Psoas muscle (tissue), 8 donors: ENCODE measurements around the gene THAP7. TPM values are rescaled to one million over a fixed set of nuclear protein-coding genes. Genes with fewer than 3 reads are reported as not detected.

Experiments used
- ATAC-seq, 4 donors: fragments of 200-7000 bp; cut with Tn5 transposase; one replicate each; pipeline ENCODE4 v1.9.1; 2020; ENCODE audit warnings: moderate library complexity in 3 of 4, mild to moderate bottlenecking in 2 of 4
- DNase-seq, 2 donors: peaks; one replicate each; pipeline ENCODE4 v3.0.0-alpha.2; 2020
- H3K27ac ChIP-seq: fragments of 200-600 bp; one replicate; pipeline ENCODE4 v1.8.0; 2022
- H3K27me3 ChIP-seq, 3 donors: fragments of 200-600 bp in 1 of 3; one replicate each; pipeline versions ENCODE4 v1.6.1 to v1.8.0; 2013 to 2022; ENCODE audit warnings: low read length in 2 of 3, mild to moderate bottlenecking in 2 of 3, moderate library complexity in 1 of 3; ENCODE audit not compliant: insufficient read depth in 3 of 3
- H3K36me3 ChIP-seq, 2 donors: fragments of 200-600 bp in 1 of 2; one replicate each; pipeline versions ENCODE4 v1.6.1 to v1.8.0; 2013 to 2022; ENCODE audit warnings: low read depth in 1 of 2, mild to moderate bottlenecking in 1 of 2, moderate library complexity in 1 of 2; ENCODE audit not compliant: insufficient read depth in 1 of 2
- H3K4me1 ChIP-seq: fragments of 200-600 bp; one replicate; pipeline ENCODE4 v1.8.0; 2022
- H3K4me3 ChIP-seq: fragments of 200-600 bp; one replicate; pipeline ENCODE4 v1.8.0; 2022; ENCODE audit warnings: mild to moderate bottlenecking
- H3K9me3 ChIP-seq: fragments of 200-600 bp; one replicate; pipeline ENCODE4 v1.8.0; 2022
- WGBS, 3 donors: extraction: QIAGEN DNeasy Blood & Tissue Kit; methylation state at CpG; one replicate each; pipeline versions ENCODE4 v1.1.6 to v1.1.7; 2013; 5-methylcytosine and 5-hydroxymethylcytosine counted together
- intact Hi-C, 2 donors: fragments of 100-400 bp; cut with DNase I; formaldehyde crosslinking; loops; one replicate each; pipeline versions ENCODE4 v1.11.0 to v1.14.2; 2022
- polyA plus RNA-seq, 3 donors: library from polyadenylated mRNA; stranded (reverse); fragments of 200-250 nt; gene quantifications; one replicate each; pipeline ENCODE4 v1.2.3, GENCODE V29; 2013
- total RNA-seq, 4 donors: library from RNA; stranded (reverse); fragmentation: NEBNext Ultra II Directional in 2 of 4; extraction: Animal tissue kit (Norgen Biotek cat#: 25700) in 2 of 4; gene quantifications; one replicate each; pipeline versions ENCODE4 v1.2.1 to v1.2.4, GENCODE V29; 2021 to 2023
- TF ChIP-seq, protein P1 (sequence below): fragments of 200-600 bp; IDR thresholded peaks from one replicate; pipeline ENCODE4 v1.8.0; 2022; ENCODE audit warnings: antibody characterized with exemption
- donor health status: healthy with polysubstance abuse.
- donor health status: DM: no; HTN: no; CAD: no; lungs with moderate emphysema.
- donor health status: Bipolar disorder and iron deficiency.
- donor health status: healthy.
- donor health status: DM: yes; HTN: yes; CAD: no.
- donor health status: DM: no; HTN: no; CAD: no.
- donor health status: DM: no; HTN: no; CAD: no.
- donor health status: DM: yes; HTN: yes; CAD: no.

The THAP7 gene
- total and polyA plus RNA-seq, 7 donors = 25.2 to 67.5 (median 39.2) TPM

DNA sequence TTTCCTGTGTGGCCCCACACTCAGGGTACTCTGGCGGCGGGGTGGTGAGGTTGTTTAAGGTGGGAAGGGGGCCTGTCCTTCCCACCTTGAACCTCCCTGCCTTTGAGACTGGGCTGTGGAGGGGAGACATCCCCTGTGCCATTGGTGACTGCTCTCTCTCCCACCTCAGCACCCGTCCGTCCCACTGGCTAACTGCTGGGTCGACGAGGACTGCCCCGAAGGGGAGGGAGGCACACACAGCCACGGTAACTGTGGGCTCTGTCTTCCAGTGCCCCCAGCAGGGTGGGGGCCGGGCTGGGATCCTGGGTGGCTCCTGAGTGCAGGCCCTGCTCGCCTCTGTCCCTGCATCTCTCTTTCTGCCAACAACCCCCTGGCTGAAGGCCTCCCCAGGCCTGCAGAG is 20.6 kb upstream of the THAP7 start:
- Histone ChIP-seq H3K4me1 (no peaks in the 10 kb centered on the region), H3K9me3 (no peaks in the 10 kb centered on the region), H3K36me3 (peaks cover 0 to 52% of the 10 kb centered on the region in 2 donors), H3K4me3 (no peak overlapping the region), H3K27ac (no peak overlapping the region), H3K27me3 (no peaks in the 10 kb centered on the region)
- DNase-seq (no peak), ATAC-seq (no peak)
- intact Hi-C loops = no loop called here
- WGBS, 3 donors = 71 to 73% (median 72%) methylated on average over 10 of the region's 10 CpGs
- TF ChIP-seq, protein P1, sequence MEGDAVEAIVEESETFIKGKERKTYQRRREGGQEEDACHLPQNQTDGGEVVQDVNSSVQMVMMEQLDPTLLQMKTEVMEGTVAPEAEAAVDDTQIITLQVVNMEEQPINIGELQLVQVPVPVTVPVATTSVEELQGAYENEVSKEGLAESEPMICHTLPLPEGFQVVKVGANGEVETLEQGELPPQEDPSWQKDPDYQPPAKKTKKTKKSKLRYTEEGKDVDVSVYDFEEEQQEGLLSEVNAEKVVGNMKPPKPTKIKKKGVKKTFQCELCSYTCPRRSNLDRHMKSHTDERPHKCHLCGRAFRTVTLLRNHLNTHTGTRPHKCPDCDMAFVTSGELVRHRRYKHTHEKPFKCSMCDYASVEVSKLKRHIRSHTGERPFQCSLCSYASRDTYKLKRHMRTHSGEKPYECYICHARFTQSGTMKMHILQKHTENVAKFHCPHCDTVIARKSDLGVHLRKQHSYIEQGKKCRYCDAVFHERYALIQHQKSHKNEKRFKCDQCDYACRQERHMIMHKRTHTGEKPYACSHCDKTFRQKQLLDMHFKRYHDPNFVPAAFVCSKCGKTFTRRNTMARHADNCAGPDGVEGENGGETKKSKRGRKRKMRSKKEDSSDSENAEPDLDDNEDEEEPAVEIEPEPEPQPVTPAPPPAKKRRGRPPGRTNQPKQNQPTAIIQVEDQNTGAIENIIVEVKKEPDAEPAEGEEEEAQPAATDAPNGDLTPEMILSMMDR = no peak

DNA sequence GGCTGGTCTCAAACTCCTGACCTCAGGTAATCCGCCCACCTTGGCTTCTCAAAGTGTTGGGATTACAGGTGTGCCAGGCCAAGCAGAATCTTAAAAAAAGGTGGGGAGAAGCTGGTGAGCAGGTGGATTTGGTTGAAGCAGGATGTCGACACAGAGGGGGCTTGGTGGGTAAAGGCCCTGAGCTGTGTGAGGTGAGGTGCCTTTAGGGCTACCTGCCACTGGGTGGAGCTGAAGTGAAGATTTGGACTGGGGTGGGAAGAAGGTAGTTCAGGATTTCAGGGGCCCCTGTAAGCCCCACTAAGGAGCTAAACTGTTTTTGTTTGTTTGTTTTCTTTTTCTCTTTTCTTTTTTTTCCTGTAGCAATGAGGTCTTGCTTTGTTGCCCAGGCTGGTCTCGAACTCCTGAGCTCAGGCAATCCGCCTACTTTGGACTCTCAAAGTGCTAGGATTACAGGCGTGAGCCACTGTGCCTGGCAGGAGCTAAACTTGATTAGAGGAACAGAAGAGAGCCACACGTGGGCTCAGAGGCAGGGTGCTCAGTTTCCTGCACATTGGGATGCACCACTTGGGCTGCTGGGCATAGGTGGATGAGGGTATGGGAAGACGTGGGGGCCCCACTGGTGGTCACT is 19.0 kb upstream of the THAP7 start:
- H3K9me3 ChIP-seq = no peaks in the 10 kb centered on the region
- DNase-seq (peak in 1 of 2 donors; percentile 33), ATAC-seq (peak; percentile 44 to 68 (median 59))
- WGBS, 3 donors = 63 to 68% (median 64%) methylated on average over 7 of the region's 7 CpGs
- peaks cover 0 to 51% of the 10 kb centered on the region in 2 donors for H3K36me3 ChIP-seq
- H3K4me1 ChIP-seq = no peaks in the 10 kb centered on the region
- no peaks in the 10 kb centered on the region for H3K27me3 ChIP-seq
- TF ChIP-seq, protein P1 = peak; percentile 34
- intact Hi-C loops = no loop called here
- H3K4me3 ChIP-seq = no peak overlapping the region
- H3K27ac ChIP-seq = no peak overlapping the region

GRCh38 chr22:21018314-21018713 is 16.4 kb upstream of the THAP7 start:
- DNase-seq (peak in 1 of 2 donors; percentile 38), ATAC-seq (no peak)
- Histone ChIP-seq H3K27ac (no peak overlapping the region), H3K4me1 (peaks cover 12% of the 10 kb centered on the region), H3K4me3 (no peak overlapping the region), H3K36me3 (peaks cover 0 to 34% of the 10 kb centered on the region in 2 donors), H3K27me3 (no peaks in the 10 kb centered on the region), H3K9me3 (no peaks in the 10 kb centered on the region)
- TF ChIP-seq, protein P1 = no peak
- 86 to 96% (median 95%) methylated on average over 4 of the region's 4 CpGs for WGBS, 3 donors
- intact Hi-C loops = no loop called here

DNA sequence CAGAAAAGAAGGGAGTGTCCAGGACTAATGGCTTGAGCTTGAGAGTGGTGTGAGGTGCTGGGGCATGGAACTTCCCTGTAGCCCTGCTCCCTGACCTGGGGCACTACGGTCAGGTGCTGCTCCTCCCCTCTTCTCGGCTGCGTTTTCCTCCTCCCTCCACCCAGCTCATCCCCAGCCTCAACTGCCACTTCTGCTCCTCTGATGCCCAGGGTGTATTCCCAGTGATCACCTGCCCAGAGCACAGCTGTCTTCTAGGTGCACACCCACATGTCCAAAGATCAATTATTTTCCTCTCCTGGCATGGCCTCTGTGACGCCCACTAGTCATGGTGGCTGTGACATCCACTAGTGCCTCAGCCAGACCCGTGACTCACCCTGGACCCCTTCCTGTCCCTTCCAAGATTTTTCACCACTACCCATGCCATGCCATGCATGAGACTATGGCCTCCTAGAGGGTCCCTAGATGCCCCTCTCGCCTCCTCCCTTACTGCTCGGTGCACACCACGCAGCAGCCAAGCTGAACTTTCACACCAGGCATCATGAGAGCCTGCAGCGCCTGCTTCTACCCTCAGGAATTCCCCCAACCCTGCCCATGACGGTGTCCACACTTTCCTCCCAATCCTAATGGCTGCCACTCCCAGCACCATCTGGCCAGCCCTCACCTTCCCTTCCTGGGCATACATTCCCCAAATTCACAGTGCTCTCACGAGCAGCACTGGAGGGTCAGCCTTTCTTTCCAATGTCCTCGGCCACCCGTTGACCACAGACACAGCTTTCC is 14.9 kb upstream of the THAP7 start:
- Histone ChIP-seq H3K27me3 (no peaks in the 10 kb centered on the region), H3K4me3 (peak overlapping the region; percentile 75), H3K36me3 (peaks cover 0 to 24% of the 10 kb centered on the region in 2 donors), H3K4me1 (peaks cover 12% of the 10 kb centered on the region), H3K27ac (no peak overlapping the region), H3K9me3 (no peaks in the 10 kb centered on the region)
- 73 to 81% (median 78%) methylated on average over 13 of the region's 13 CpGs for WGBS, 3 donors
- TF ChIP-seq, protein P1 = no peak
- ATAC-seq = no peak
- intact Hi-C loops = no loop called here
- DNase-seq = peak in 1 of 2 donors; percentile 23
